Sigmoid colon (tissue), 4 donors: Measurements from ENCODE around the gene SIN3A.

Experiments used
- EP300 ChIP-seq, 4 donors: sonication (generic); formaldehyde crosslinking; IDR thresholded peaks; one replicate each; pipeline ENCODE4 v1.6.1; 2017; ENCODE audit warnings: antibody characterized with exemption in 4 of 4
- TF ChIP-seq, protein P1 (sequence below), 4 experiments: fragments of 450-650 bp in 3 of 4; fragments of 200-600 bp in 1 of 4; IDR thresholded peaks; one replicate each; pipeline ENCODE4 v1.5.1; 2016 to 2019; ENCODE audit warnings: antibody characterized with exemption in 4 of 4, mild to moderate bottlenecking in 3 of 4, moderate library complexity in 2 of 4

- TF ChIP-seq, protein P1, sequence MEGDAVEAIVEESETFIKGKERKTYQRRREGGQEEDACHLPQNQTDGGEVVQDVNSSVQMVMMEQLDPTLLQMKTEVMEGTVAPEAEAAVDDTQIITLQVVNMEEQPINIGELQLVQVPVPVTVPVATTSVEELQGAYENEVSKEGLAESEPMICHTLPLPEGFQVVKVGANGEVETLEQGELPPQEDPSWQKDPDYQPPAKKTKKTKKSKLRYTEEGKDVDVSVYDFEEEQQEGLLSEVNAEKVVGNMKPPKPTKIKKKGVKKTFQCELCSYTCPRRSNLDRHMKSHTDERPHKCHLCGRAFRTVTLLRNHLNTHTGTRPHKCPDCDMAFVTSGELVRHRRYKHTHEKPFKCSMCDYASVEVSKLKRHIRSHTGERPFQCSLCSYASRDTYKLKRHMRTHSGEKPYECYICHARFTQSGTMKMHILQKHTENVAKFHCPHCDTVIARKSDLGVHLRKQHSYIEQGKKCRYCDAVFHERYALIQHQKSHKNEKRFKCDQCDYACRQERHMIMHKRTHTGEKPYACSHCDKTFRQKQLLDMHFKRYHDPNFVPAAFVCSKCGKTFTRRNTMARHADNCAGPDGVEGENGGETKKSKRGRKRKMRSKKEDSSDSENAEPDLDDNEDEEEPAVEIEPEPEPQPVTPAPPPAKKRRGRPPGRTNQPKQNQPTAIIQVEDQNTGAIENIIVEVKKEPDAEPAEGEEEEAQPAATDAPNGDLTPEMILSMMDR (IDR thresholded peaks at IDR 0.05), result no peak
- no peak for TF ChIP-seq EP300 (IDR thresholded peaks at IDR 0.05)
These were observed 87.7 kb downstream of the SIN3A start for GRCh38 chr15:75363786-75364185.
